Neural progenitor cell (in vitro differentiated cells): ENCODE data around the gene RPL10A. TPM values are rescaled to one million over a fixed set of nuclear protein-coding genes. Genes with fewer than 3 reads are reported as not detected.
"Not testable (repeated sequence)": the region's sequence is repeated elsewhere in the genome, so short reads cannot be mapped to it uniquely, and the experiment has no call there.

Source experiments
- DNase-seq: peaks from one replicate; pipeline ENCODE4 v3.0.0-alpha.2; 2016; ENCODE audit warnings: low spot score
- H2AFZ ChIP-seq: fragments of 200-600 bp; sonication (generic); replicated peaks from 2 replicates; pipeline ENCODE4 v1.6.1; 2016; ENCODE audit warnings: antibody characterized with exemption
- H3F3A ChIP-seq: fragments of 200-600 bp; sonication (generic); 2 replicates; pipeline ENCODE4 v1.6.1; 2016; ENCODE audit warnings: antibody characterized with exemption, low read depth
- H3K27ac ChIP-seq: fragments of 200-600 bp; sonication (generic); 2 replicates; pipeline ENCODE4 v1.5.1; 2016; ENCODE audit warnings: mild to moderate bottlenecking
- H3K27me3 ChIP-seq: fragments of 200-600 bp; sonication (generic); 2 replicates; pipeline ENCODE4 v1.6.1; 2016; ENCODE audit warnings: mild to moderate bottlenecking, moderate library complexity
- H3K36me3 ChIP-seq: fragments of 200-600 bp; sonication (generic); 2 replicates; pipeline ENCODE4 v1.5.1; 2016
- H3K4me1 ChIP-seq: fragments of 200-600 bp; sonication (generic); 2 replicates; pipeline ENCODE4 v1.6.1; 2016; ENCODE audit warnings: mixed run types
- H3K4me2 ChIP-seq: fragments of 200-600 bp; sonication (generic); 2 replicates; pipeline ENCODE4 v1.6.1; 2016
- H3K4me3 ChIP-seq: fragments of 200-600 bp; sonication (generic); 2 replicates; pipeline ENCODE4 v1.5.1; 2016
- H3K79me2 ChIP-seq: fragments of 200-600 bp; sonication (generic); 2 replicates; pipeline ENCODE4 v1.6.1; 2016; ENCODE audit warnings: low read depth
- H3K9ac ChIP-seq: fragments of 200-600 bp; sonication (generic); 2 replicates; pipeline ENCODE4 v1.6.1; 2016
- H3K9me3 ChIP-seq: fragments of 200-600 bp; sonication (generic); 2 replicates; pipeline ENCODE4 v1.5.1; 2016; ENCODE audit warnings: low read depth
- H4K20me1 ChIP-seq: fragments of 200-600 bp; sonication (generic); 2 replicates; pipeline ENCODE4 v1.6.1; 2016; ENCODE audit warnings: low read depth
- H3K27ac Mint-ChIP-seq: 3 replicates; pipeline ENCODE4 v1.8.0; 2021; ENCODE audit warnings: mixed read lengths
- H3K27me3 Mint-ChIP-seq: 2 replicates; pipeline ENCODE4 v1.8.0; 2022; ENCODE audit warnings: low read depth, mild to moderate bottlenecking, inconsistent platforms, moderate library complexity, mixed read lengths; ENCODE audit not compliant: insufficient read depth
- H3K36me3 Mint-ChIP-seq: 3 replicates; pipeline ENCODE4 v1.8.0; 2021; ENCODE audit warnings: mixed read lengths
- H3K4me1 Mint-ChIP-seq: 3 replicates; pipeline ENCODE4 v1.8.0; 2021; ENCODE audit warnings: mixed read lengths
- H3K4me3 Mint-ChIP-seq: 3 replicates; pipeline ENCODE4 v1.8.0; 2021; ENCODE audit warnings: mild to moderate bottlenecking, moderate library complexity, mixed read lengths
- H3K9me3 Mint-ChIP-seq: 3 replicates; pipeline ENCODE4 v1.8.0; 2020; ENCODE audit warnings: mixed read lengths
- CTCF ChIP-seq: fragments of 200-600 bp; sonication (generic); IDR thresholded peaks from 2 replicates; pipeline ENCODE4 v1.5.1; 2017; ENCODE audit warnings: antibody characterized with exemption, mild to moderate bottlenecking
- EZH2 ChIP-seq: fragments of 200-600 bp; sonication (generic); IDR thresholded peaks from 2 replicates; pipeline ENCODE4 v1.6.1; 2017; ENCODE audit warnings: antibody characterized with exemption, mild to moderate bottlenecking, moderate library complexity
- EZH2phosphoT487 ChIP-seq: fragments of 200-600 bp; sonication (generic); IDR thresholded peaks from 2 replicates; pipeline ENCODE4 v1.6.1; 2017; ENCODE audit warnings: antibody characterized with exemption
- total RNA-seq: library from RNA; depleted of rRNA; stranded (reverse); fragments of >200 nt; gene quantifications from 2 replicates; pipeline ENCODE4 v1.2.3, GENCODE V29; 2015; ENCODE audit warnings: low replicate concordance

RPL10A gene
- total RNA-seq, 1 donor from 2014 or later = 2,002 TPM

- no peak overlapping the region for H3K4me2 ChIP-seq
- Mint-ChIP-seq H3K36me3 (no peaks in the 10 kb centered on the region), H3K27ac (no peak overlapping the region), H3K4me3 (no peak overlapping the region), H3K4me1 (peaks cover 16% of the 10 kb centered on the region), H3K27me3 (peaks cover 16% of the 10 kb centered on the region), H3K9me3 (no peaks in the 10 kb centered on the region)
- H3K27me3 ChIP-seq = no peaks in the 10 kb centered on the region
- no peak overlapping the region for H3K4me3 ChIP-seq
- no peaks in the 10 kb centered on the region for H3K79me2 ChIP-seq
- H4K20me1 ChIP-seq = no peaks in the 10 kb centered on the region
- no peak overlapping the region for H3K9ac ChIP-seq
- peaks cover 6% of the 10 kb centered on the region for H3F3A ChIP-seq
- no peak overlapping the region for H3K27ac ChIP-seq
- H3K36me3 ChIP-seq = no peaks in the 10 kb centered on the region
- H2AFZ ChIP-seq = no peak overlapping the region
- no peak for DNase-seq
- TF ChIP-seq EZH2 (no peak), CTCF (no peak), EZH2phosphoT487 (no peak)
- H3K4me1 ChIP-seq = peaks cover 16% of the 10 kb centered on the region
- no peaks in the 10 kb centered on the region for H3K9me3 ChIP-seq
These were observed 46.4 kb downstream of the RPL10A start for GRCh38 chr6:35514587-35514986.

- H3K27me3 ChIP-seq, H3K4me3 Mint-ChIP-seq, H4K20me1 ChIP-seq, H3F3A ChIP-seq, H3K9me3 Mint-ChIP-seq, H3K9ac ChIP-seq, H2AFZ ChIP-seq, H3K4me3 ChIP-seq, H3K79me2 ChIP-seq, H3K9me3 ChIP-seq, H3K27ac ChIP-seq, H3K36me3 ChIP-seq, H3K36me3 Mint-ChIP-seq, H3K4me2 ChIP-seq, H3K27ac Mint-ChIP-seq, DNase-seq: not testable (repeated sequence)
- H3K4me1 ChIP-seq = peaks cover 10% of the 10 kb centered on the region
- peaks cover 11% of the 10 kb centered on the region for H3K27me3 Mint-ChIP-seq
- H3K4me1 Mint-ChIP-seq = peaks cover 13% of the 10 kb centered on the region
These were observed 47.7 kb downstream of the RPL10A start for GRCh38 chr6:35515939-35516338.

- Histone ChIP-seq H3K4me1 (peaks cover 17% of the 10 kb centered on the region), H4K20me1 (no peaks in the 10 kb centered on the region), H3F3A (peaks cover 13% of the 10 kb centered on the region), H3K4me2 (no peak overlapping the region), H3K36me3 (no peaks in the 10 kb centered on the region), H3K27ac (no peak overlapping the region), H3K4me3 (no peak overlapping the region), H3K27me3 (no peaks in the 10 kb centered on the region), H2AFZ (no peak overlapping the region), H3K9me3 (no peaks in the 10 kb centered on the region), H3K9ac (no peak overlapping the region), H3K79me2 (no peaks in the 10 kb centered on the region)
- H3K9me3 Mint-ChIP-seq = no peaks in the 10 kb centered on the region
- no peak for DNase-seq
- no peak overlapping the region for H3K27ac Mint-ChIP-seq
- no peak overlapping the region for H3K4me3 Mint-ChIP-seq
- peaks cover 10% of the 10 kb centered on the region for H3K4me1 Mint-ChIP-seq
- no peaks in the 10 kb centered on the region for H3K36me3 Mint-ChIP-seq
- TF ChIP-seq EZH2phosphoT487 (no peak), CTCF (no peak), EZH2 (no peak)
- peaks cover 7% of the 10 kb centered on the region for H3K27me3 Mint-ChIP-seq
These were observed 48.5 kb downstream of the RPL10A start for GRCh38 chr6:35516712-35517111.

GRCh38 chr6:35517978-35518377 lies 49.8 kb downstream of the RPL10A start:
- not testable (repeated sequence) for H3K27ac ChIP-seq, H3K9me3 Mint-ChIP-seq, H3K79me2 ChIP-seq, H3K36me3 ChIP-seq, H4K20me1 ChIP-seq, H3K4me1 Mint-ChIP-seq, H3K36me3 Mint-ChIP-seq, H3K27me3 ChIP-seq, H3K4me2 ChIP-seq, H3K4me3 Mint-ChIP-seq, H3K9me3 ChIP-seq, H3K9ac ChIP-seq, H3K27ac Mint-ChIP-seq, H3K4me3 ChIP-seq, DNase-seq, H2AFZ ChIP-seq, H3K27me3 Mint-ChIP-seq
- Histone ChIP-seq H3K4me1 (peaks cover 11% of the 10 kb centered on the region), H3F3A (peaks cover 13% of the 10 kb centered on the region)
